Rectal smooth muscle tissue (tissue), 1 donor: Measurements from ENCODE around the gene TPRX1.

Experiments
- H3K27ac ChIP-seq: one replicate; pipeline ENCODE4 v1.7.0; 2013; ENCODE audit warnings: low read depth, low read length, inconsistent platforms
- H3K27me3 ChIP-seq: one replicate; pipeline ENCODE4 v1.7.0; 2013; ENCODE audit warnings: low read length; ENCODE audit not compliant: control insufficient read depth, insufficient read depth
- H3K36me3 ChIP-seq: one replicate; pipeline ENCODE4 v1.7.0; 2013; ENCODE audit warnings: low read length; ENCODE audit not compliant: control insufficient read depth, insufficient read depth
- H3K4me1 ChIP-seq: one replicate; pipeline ENCODE4 v1.7.0; 2013; ENCODE audit warnings: low read length; ENCODE audit not compliant: control insufficient read depth, insufficient read depth
- H3K4me3 ChIP-seq: one replicate; pipeline ENCODE4 v1.7.0; 2013; ENCODE audit warnings: low read length
- H3K9ac ChIP-seq: one replicate; pipeline ENCODE4 v1.7.0; 2013; ENCODE audit warnings: low read length

TPRX1 gene

DNA sequence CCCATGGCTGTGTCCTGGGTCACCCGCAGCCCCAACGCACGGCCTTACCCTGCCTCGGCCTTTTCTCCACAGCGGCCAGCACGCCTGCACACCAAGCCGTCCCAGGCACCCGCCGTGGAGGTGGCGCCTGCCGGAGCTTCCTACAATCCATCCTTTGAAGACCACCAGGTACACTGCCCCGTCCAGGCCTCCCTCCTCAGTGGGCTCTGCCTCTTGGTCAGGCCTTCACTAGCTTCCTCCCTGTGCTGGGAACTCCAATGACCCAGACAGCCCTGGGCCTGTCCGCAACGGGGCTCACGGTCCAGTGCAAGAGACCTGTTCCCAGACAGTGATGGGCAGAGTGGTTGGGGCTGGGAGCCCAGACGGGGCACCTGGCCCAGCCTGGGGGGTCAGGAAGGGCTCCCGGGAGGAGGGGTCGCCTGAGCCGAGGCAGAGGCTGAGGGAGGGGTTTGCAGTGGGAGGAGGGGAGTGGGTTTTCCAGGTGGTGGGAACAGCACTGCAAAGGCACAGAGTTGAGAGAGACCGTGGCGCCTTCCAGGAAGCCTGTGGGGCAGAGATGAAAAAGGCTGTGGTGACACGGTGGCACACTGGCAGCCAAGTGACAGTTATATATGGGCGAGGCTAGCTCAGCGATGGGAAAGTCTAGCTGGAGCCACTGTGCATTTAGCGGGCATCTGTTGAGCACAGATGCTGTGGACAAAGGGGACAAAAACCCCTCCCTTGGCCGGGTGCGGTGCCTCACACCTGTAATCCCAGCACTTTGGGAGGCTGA is 51.7 kb downstream of the TPRX1 start:
- no peak overlapping the region for H3K27ac ChIP-seq
- no peaks in the 10 kb centered on the region for H3K27me3 ChIP-seq
- H3K4me3 ChIP-seq, result no peak overlapping the region
- H3K36me3 ChIP-seq, result peaks cover 56% of the 10 kb centered on the region
- no peak overlapping the region for H3K9ac ChIP-seq
- no peaks in the 10 kb centered on the region for H3K4me1 ChIP-seq
